Measurements from ENCODE around the gene POR. TPM values are rescaled to one million over a fixed set of nuclear protein-coding genes. Genes with fewer than 3 reads are reported as not detected.
A peak's percentile ranks its signal among the peaks of the same experiment; 100 is the strongest.

The POR gene
- total and polyA plus RNA-seq, 2 of the 13 experiments (the other 11 are each of a cell fraction or from before 2014, with no cell fraction given) = 145 to 266 TPM

DNA sequence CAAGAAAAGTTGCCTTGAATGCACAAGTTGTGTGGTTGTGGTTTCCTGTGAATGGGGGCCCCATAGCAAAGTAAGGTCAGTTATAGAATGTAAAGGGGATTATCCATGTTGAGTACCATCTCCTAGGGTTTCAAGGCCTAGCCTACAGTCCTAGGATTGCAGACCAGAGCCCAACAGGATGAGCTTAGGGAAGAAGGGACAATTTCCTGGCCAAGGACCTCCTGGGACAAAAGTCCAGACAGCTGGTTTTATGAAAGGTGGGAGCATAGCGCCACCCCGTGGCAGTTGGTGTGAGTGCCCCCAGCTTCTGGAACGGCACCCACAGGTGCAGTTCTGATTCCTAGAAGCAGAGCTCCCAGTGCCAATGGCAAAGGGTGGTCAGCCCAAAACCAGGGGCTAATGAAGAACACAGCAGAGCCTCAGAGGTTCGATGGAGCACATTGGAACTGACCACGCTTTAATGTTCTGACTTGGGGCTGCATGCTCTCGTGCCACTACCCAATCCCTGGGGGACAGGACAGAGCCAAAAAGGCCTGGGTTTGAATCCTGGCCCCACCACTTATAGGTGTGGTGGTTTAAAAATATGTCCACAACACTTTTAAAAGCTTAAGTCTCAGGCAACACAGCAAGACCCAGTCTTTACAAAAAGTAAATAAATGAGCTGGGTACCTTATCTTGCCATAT lies 105.2 kb downstream of the POR start:
- intact Hi-C loops (cut with micrococcal nuclease; ENCODE audit: unreplicated experiment) = loop anchor here (1.0 kb wide), 1 partner anchor 154 kb away; no protein-coding TSS in a partner anchor
- Histone ChIP-seq H3K27me3 (ENCODE audit: control insufficient read depth in 1 of 2, insufficient read depth in 2 of 2, low read length in 2 of 2) (no peaks in the 10 kb centered on the region), H3K9ac (ENCODE audit: insufficient read depth, low read depth, low read length) (no peak overlapping the region), H3K4me1 (ENCODE audit: insufficient read depth, low read length) (peaks cover 8% of the 10 kb centered on the region), H3K4me2 (ENCODE audit: low read depth, low read length) (no peak overlapping the region), H3K4me3 (replicated peaks in 1 of 3; ENCODE audit: insufficient read depth in 1 of 3, low read depth in 2 of 3, low read length in 3 of 3) (no peak overlapping the region), H3K27ac (ENCODE audit: extremely low read length, insufficient read depth, low read length) (no peak overlapping the region), H3K9me3 (ENCODE audit: low read length) (no peaks in the 10 kb centered on the region), H2AFZ (ENCODE audit: low read length) (no peak overlapping the region), H4K20me1 (ENCODE audit: insufficient read depth, low read length) (no peaks in the 10 kb centered on the region), H3K36me3 (replicated peaks in 1 of 2; ENCODE audit: control insufficient read depth in 1 of 2, insufficient read depth in 2 of 2, low read length in 2 of 2) (peaks cover 0 to 28% of the 10 kb centered on the region in 2 experiments; a peak in 3 of 5 replicates), H3K79me2 (ENCODE audit: insufficient read depth, low read length) (no peaks in the 10 kb centered on the region)
- ChIA-PET CTCF (ENCODE audit: low intra/inter-chr PET ratio, low total read pairs) (interaction anchor here (1.7 kb wide), 1 partner anchor 153 kb away, joined by 39 read pairs; no protein-coding TSS in a partner anchor), POLR2A (interaction anchor here (0.8 to 1.8 kb wide), 3 partner anchors 104 to 154 kb away, joined by 3 to 13 read pairs (median 7); no protein-coding TSS in a partner anchor)
- ATAC-seq (peak; percentile 96), DNase-seq (ENCODE audit: low spot score) (peak; percentile 69), FAIRE-seq (peak; percentile 85)
- in situ Hi-C loops (cut with HindIII; ENCODE audit: extremely low pct_ligation_motif_present, low pct_unique_long_range_greater_than_20kb) = no loop called here
- WGBS (ENCODE audit: low lambda C conversion rate) = 33% methylated on average over 6 of the region's 6 CpGs
- no TSS peak for BruUV-seq (replicated peaks)
- TF ChIP-seq PAWR (CRISPR knock-in tag; IDR thresholded peaks at IDR 0.05; ENCODE audit: borderline replicate concordance) = no peak
- TF ChIP-seq, protein P1, sequence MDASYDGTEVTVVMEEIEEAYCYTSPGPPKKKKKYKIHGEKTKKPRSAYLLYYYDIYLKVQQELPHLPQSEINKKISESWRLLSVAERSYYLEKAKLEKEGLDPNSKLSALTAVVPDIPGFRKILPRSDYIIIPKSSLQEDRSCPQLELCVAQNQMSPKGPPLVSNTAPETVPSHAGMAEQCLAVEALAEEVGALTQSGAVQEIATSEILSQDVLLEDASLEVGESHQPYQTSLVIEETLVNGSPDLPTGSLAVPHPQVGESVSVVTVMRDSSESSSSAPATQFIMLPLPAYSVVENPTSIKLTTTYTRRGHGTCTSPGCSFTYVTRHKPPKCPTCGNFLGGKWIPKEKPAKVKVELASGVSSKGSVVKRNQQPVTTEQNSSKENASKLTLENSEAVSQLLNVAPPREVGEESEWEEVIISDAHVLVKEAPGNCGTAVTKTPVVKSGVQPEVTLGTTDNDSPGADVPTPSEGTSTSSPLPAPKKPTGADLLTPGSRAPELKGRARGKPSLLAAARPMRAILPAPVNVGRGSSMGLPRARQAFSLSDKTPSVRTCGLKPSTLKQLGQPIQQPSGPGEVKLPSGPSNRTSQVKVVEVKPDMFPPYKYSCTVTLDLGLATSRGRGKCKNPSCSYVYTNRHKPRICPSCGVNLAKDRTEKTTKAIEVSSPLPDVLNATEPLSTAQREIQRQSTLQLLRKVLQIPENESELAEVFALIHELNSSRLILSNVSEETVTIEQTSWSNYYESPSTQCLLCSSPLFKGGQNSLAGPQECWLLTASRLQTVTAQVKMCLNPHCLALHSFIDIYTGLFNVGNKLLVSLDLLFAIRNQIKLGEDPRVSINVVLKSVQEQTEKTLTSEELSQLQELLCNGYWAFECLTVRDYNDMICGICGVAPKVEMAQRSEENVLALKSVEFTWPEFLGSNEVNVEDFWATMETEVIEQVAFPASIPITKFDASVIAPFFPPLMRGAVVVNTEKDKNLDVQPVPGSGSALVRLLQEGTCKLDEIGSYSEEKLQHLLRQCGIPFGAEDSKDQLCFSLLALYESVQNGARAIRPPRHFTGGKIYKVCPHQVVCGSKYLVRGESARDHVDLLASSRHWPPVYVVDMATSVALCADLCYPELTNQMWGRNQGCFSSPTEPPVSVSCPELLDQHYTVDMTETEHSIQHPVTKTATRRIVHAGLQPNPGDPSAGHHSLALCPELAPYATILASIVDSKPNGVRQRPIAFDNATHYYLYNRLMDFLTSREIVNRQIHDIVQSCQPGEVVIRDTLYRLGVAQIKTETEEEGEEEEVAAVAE (CRISPR knock-in tag; IDR thresholded peaks at IDR 0.05; ENCODE audit: borderline replicate concordance) = no peak
- TF ChIP-seq PAX8 (CRISPR knock-in tag; IDR thresholded peaks at IDR 0.05; ENCODE audit: borderline replicate concordance) = no peak
- no peak for TF ChIP-seq ZBTB38 (CRISPR knock-in tag; IDR thresholded peaks at IDR 0.05)
- no peak for TF ChIP-seq ZNF44 (CRISPR knock-in tag; IDR thresholded peaks at IDR 0.05)
- TF ChIP-seq POGZ (CRISPR knock-in tag; IDR thresholded peaks at IDR 0.05) = no peak
- no peak for TF ChIP-seq MED13 (CRISPR knock-in tag; IDR thresholded peaks at IDR 0.05)
- TF ChIP-seq MAFK (conservative IDR thresholded peaks at IDR 0.05 in 1 of 2, IDR thresholded peaks at IDR 0.05 in 1 of 2; ENCODE audit: low read length in 2 of 2) = no peak
- 0 out of 2 replicates have a peak, but pooled peaks have one; percentile 53 for TF ChIP-seq MIXL1 (CRISPR knock-in tag; IDR thresholded peaks at IDR 0.05)
- no peak for TF ChIP-seq ZSCAN29 (CRISPR knock-in tag; conservative IDR thresholded peaks at IDR 0.05)
- no peak for TF ChIP-seq RFXAP (CRISPR knock-in tag; IDR thresholded peaks at IDR 0.05; ENCODE audit: borderline replicate concordance)
- no peak for TF ChIP-seq ZNF292 (CRISPR knock-in tag; IDR thresholded peaks at IDR 0.05; ENCODE audit: borderline replicate concordance, low read depth)
- no peak for TF ChIP-seq SYNCRIP (IDR thresholded peaks at IDR 0.05; ENCODE audit: insufficient read depth, low read depth, low read length)
- TF ChIP-seq, protein P2, sequence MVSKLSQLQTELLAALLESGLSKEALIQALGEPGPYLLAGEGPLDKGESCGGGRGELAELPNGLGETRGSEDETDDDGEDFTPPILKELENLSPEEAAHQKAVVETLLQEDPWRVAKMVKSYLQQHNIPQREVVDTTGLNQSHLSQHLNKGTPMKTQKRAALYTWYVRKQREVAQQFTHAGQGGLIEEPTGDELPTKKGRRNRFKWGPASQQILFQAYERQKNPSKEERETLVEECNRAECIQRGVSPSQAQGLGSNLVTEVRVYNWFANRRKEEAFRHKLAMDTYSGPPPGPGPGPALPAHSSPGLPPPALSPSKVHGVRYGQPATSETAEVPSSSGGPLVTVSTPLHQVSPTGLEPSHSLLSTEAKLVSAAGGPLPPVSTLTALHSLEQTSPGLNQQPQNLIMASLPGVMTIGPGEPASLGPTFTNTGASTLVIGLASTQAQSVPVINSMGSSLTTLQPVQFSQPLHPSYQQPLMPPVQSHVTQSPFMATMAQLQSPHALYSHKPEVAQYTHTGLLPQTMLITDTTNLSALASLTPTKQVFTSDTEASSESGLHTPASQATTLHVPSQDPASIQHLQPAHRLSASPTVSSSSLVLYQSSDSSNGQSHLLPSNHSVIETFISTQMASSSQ (IDR thresholded peaks at IDR 0.05; ENCODE audit: low read depth) = no peak
- TF ChIP-seq, protein P2 (CRISPR knock-in tag; IDR thresholded peaks at IDR 0.05; ENCODE audit: borderline replicate concordance) = no peak
- TF ChIP-seq ZFP90 (CRISPR knock-in tag; IDR thresholded peaks at IDR 0.05; ENCODE audit: borderline replicate concordance) = no peak
